ENCODE results near the gene PDCD1LG2. TPM values are rescaled to one million over a fixed set of nuclear protein-coding genes. Genes with fewer than 3 reads are reported as not detected.

PDCD1LG2 gene
- total RNA-seq, 1 experiment from 2014 or later = 0.47 TPM

DNA sequence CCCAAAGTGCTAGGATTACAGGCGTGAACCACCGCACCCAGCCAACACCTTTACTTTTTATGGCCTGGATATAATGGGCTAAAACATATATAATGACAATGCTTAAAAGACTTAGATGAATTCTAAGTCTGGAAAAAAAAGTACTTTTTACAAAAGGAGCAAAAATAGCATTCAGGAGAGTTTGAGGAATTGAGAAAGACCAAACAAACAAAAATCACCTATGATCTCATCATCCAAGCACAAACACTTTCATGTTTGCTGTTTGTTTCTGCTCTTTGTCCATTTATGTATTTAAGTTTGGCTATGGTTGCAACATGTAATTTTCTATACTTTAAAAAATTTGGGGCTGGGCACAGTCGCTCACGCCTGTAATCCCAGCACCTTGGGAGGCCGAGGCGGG, 63.8 kb downstream of the PDCD1LG2 start:
- intact Hi-C loops (cut with micrococcal nuclease; ENCODE audit: unreplicated experiment) = no loop called here
- H3K4me1 ChIP-seq (ENCODE audit: insufficient read depth, low read length, poor library complexity, severe bottlenecking) = no peaks in the 10 kb centered on the region
- POLR2A ChIA-PET (ENCODE audit: low non-redundant PET) = no interaction called here

DNA sequence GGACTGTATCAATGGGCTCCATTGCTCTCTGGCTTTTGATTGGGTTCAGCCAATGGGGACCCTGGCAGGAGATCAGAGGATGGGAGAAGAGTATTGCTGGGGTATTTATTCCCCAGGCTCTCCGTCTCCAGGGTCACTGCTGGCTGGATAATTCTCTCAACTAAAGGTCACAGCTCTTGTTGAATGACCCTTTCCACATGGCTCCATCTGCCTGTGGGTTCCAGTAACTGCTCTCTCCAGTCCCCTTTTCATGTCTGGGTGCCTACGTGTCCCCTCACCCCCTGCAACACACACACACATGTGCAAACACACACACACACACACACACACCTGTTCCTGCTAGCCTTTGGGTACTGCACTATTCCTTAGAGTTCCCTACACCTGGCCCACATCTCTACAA, 64.7 kb downstream of the PDCD1LG2 start:
- no peak overlapping the region for H3K4me3 ChIP-seq (ENCODE audit: low read depth, low read length, poor library complexity, severe bottlenecking)
- no TSS peak for BruUV-seq (replicated peaks)
- intact Hi-C loops (cut with micrococcal nuclease; ENCODE audit: unreplicated experiment) = no loop called here
- no peaks in the 10 kb centered on the region for H3K4me1 ChIP-seq (ENCODE audit: insufficient read depth, low read length, poor library complexity, severe bottlenecking)
- CTCF ChIA-PET = no interaction called here
- no peak overlapping the region for H3K27ac ChIP-seq (ENCODE audit: low read depth, low read length, poor library complexity, severe bottlenecking)
- POLR2A ChIA-PET (ENCODE audit: low non-redundant PET) = no interaction called here
- no peaks in the 10 kb centered on the region for H3K9me3 ChIP-seq (ENCODE audit: low read depth, low read length, poor library complexity, severe bottlenecking)
- TF ChIP-seq EZH2 (IDR thresholded peaks at IDR 0.05; ENCODE audit: borderline replicate concordance, low read depth, low read length, poor library complexity, severe bottlenecking) = no peak
- TF ChIP-seq, protein P1, sequence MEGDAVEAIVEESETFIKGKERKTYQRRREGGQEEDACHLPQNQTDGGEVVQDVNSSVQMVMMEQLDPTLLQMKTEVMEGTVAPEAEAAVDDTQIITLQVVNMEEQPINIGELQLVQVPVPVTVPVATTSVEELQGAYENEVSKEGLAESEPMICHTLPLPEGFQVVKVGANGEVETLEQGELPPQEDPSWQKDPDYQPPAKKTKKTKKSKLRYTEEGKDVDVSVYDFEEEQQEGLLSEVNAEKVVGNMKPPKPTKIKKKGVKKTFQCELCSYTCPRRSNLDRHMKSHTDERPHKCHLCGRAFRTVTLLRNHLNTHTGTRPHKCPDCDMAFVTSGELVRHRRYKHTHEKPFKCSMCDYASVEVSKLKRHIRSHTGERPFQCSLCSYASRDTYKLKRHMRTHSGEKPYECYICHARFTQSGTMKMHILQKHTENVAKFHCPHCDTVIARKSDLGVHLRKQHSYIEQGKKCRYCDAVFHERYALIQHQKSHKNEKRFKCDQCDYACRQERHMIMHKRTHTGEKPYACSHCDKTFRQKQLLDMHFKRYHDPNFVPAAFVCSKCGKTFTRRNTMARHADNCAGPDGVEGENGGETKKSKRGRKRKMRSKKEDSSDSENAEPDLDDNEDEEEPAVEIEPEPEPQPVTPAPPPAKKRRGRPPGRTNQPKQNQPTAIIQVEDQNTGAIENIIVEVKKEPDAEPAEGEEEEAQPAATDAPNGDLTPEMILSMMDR (conservative IDR thresholded peaks at IDR 0.05; ENCODE audit: low read depth, low read length) = no peak
- H3K36me3 ChIP-seq (ENCODE audit: insufficient read depth, low read length, poor library complexity, severe bottlenecking) = no peaks in the 10 kb centered on the region
- DNase-seq (ENCODE audit: low spot score) = no peak
- no peaks in the 10 kb centered on the region for H3K27me3 ChIP-seq (replicated peaks; ENCODE audit: insufficient read depth, low read depth, low read length, poor library complexity)

More for the DNA sequence above, 63.8 kb downstream of the PDCD1LG2 start:
- Histone ChIP-seq H3K27ac (ENCODE audit: low read depth, low read length, poor library complexity, severe bottlenecking) (no peak overlapping the region), H3K9me3 (ENCODE audit: low read depth, low read length, poor library complexity, severe bottlenecking) (no peaks in the 10 kb centered on the region), H3K27me3 (replicated peaks; ENCODE audit: insufficient read depth, low read depth, low read length, poor library complexity) (no peaks in the 10 kb centered on the region), H3K36me3 (ENCODE audit: insufficient read depth, low read length, poor library complexity, severe bottlenecking) (no peaks in the 10 kb centered on the region), H3K4me3 (ENCODE audit: low read depth, low read length, poor library complexity, severe bottlenecking) (no peak overlapping the region)
- no TSS peak for BruUV-seq (replicated peaks)
- no peak for DNase-seq (ENCODE audit: low spot score)
- CTCF ChIA-PET = interaction anchor here (0.7 kb wide), 1 partner anchor 8 kb away, joined by 3 read pairs; no protein-coding TSS in a partner anchor
- TF ChIP-seq, protein P1 (conservative IDR thresholded peaks at IDR 0.05; ENCODE audit: low read depth, low read length) = no peak
- TF ChIP-seq EZH2 (IDR thresholded peaks at IDR 0.05; ENCODE audit: borderline replicate concordance, low read depth, low read length, poor library complexity, severe bottlenecking) = no peak

DNA sequence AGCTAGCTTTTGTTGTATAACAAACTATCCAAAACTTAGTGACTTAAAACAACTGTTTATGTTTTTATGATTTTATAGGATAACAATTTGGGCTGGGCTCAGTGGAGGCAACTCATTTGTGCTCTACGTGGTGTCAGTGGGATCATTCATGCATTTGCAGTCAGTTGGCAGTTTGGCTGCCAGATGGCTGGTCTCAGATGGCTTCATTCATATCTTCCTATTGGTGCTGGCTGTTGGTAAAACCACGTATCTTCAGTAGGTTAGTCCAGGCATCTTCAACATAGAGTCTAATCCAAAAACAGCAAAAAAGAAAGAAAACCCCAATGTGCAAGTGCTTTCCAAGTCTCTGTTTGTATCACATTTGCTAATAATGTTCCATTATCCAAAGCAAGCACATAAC, 66.9 kb downstream of the PDCD1LG2 start:
- CTCF ChIA-PET = no interaction called here
- intact Hi-C loops (cut with micrococcal nuclease; ENCODE audit: unreplicated experiment) = no loop called here

More for the DNA sequence above, 66.9 kb downstream of the PDCD1LG2 start:
- Histone ChIP-seq H3K9me3 (ENCODE audit: low read depth, low read length, poor library complexity, severe bottlenecking) (no peaks in the 10 kb centered on the region), H3K27ac (ENCODE audit: low read depth, low read length, poor library complexity, severe bottlenecking) (no peak overlapping the region), H3K36me3 (ENCODE audit: insufficient read depth, low read length, poor library complexity, severe bottlenecking) (no peaks in the 10 kb centered on the region), H3K27me3 (replicated peaks; ENCODE audit: insufficient read depth, low read depth, low read length, poor library complexity) (no peaks in the 10 kb centered on the region), H3K4me1 (ENCODE audit: insufficient read depth, low read length, poor library complexity, severe bottlenecking) (no peaks in the 10 kb centered on the region), H3K4me3 (ENCODE audit: low read depth, low read length, poor library complexity, severe bottlenecking) (no peak overlapping the region)
- POLR2A ChIA-PET (ENCODE audit: low non-redundant PET) = no interaction called here
- TF ChIP-seq EZH2 (IDR thresholded peaks at IDR 0.05; ENCODE audit: borderline replicate concordance, low read depth, low read length, poor library complexity, severe bottlenecking) = no peak
- TF ChIP-seq, protein P1 (conservative IDR thresholded peaks at IDR 0.05; ENCODE audit: low read depth, low read length) = no peak
- no peak for DNase-seq (ENCODE audit: low spot score)
- BruUV-seq (replicated peaks) = no TSS peak
